Neural progenitor cell (in vitro differentiated cells): Measurements from ENCODE around the gene BRDT. TPM values are rescaled to one million over a fixed set of nuclear protein-coding genes. Genes with fewer than 3 reads are reported as not detected.

Experiments used
- DNase-seq: peaks from one replicate; pipeline ENCODE4 v3.0.0-alpha.2; 2016; ENCODE audit warnings: low spot score
- H2AFZ ChIP-seq: fragments of 200-600 bp; sonication (generic); replicated peaks from 2 replicates; pipeline ENCODE4 v1.6.1; 2016; ENCODE audit warnings: antibody characterized with exemption
- H3F3A ChIP-seq: fragments of 200-600 bp; sonication (generic); 2 replicates; pipeline ENCODE4 v1.6.1; 2016; ENCODE audit warnings: antibody characterized with exemption, low read depth
- H3K27ac ChIP-seq: fragments of 200-600 bp; sonication (generic); 2 replicates; pipeline ENCODE4 v1.5.1; 2016; ENCODE audit warnings: mild to moderate bottlenecking
- H3K27me3 ChIP-seq: fragments of 200-600 bp; sonication (generic); 2 replicates; pipeline ENCODE4 v1.6.1; 2016; ENCODE audit warnings: mild to moderate bottlenecking, moderate library complexity
- H3K36me3 ChIP-seq: fragments of 200-600 bp; sonication (generic); 2 replicates; pipeline ENCODE4 v1.5.1; 2016
- H3K4me1 ChIP-seq: fragments of 200-600 bp; sonication (generic); 2 replicates; pipeline ENCODE4 v1.6.1; 2016; ENCODE audit warnings: mixed run types
- H3K4me2 ChIP-seq: fragments of 200-600 bp; sonication (generic); 2 replicates; pipeline ENCODE4 v1.6.1; 2016
- H3K4me3 ChIP-seq: fragments of 200-600 bp; sonication (generic); 2 replicates; pipeline ENCODE4 v1.5.1; 2016
- H3K79me2 ChIP-seq: fragments of 200-600 bp; sonication (generic); 2 replicates; pipeline ENCODE4 v1.6.1; 2016; ENCODE audit warnings: low read depth
- H3K9ac ChIP-seq: fragments of 200-600 bp; sonication (generic); 2 replicates; pipeline ENCODE4 v1.6.1; 2016
- H3K9me3 ChIP-seq: fragments of 200-600 bp; sonication (generic); 2 replicates; pipeline ENCODE4 v1.5.1; 2016; ENCODE audit warnings: low read depth
- H4K20me1 ChIP-seq: fragments of 200-600 bp; sonication (generic); 2 replicates; pipeline ENCODE4 v1.6.1; 2016; ENCODE audit warnings: low read depth
- H3K27ac Mint-ChIP-seq: 3 replicates; pipeline ENCODE4 v1.8.0; 2021; ENCODE audit warnings: mixed read lengths
- H3K27me3 Mint-ChIP-seq: 2 replicates; pipeline ENCODE4 v1.8.0; 2022; ENCODE audit warnings: low read depth, mild to moderate bottlenecking, inconsistent platforms, moderate library complexity, mixed read lengths; ENCODE audit not compliant: insufficient read depth
- H3K36me3 Mint-ChIP-seq: 3 replicates; pipeline ENCODE4 v1.8.0; 2021; ENCODE audit warnings: mixed read lengths
- H3K4me1 Mint-ChIP-seq: 3 replicates; pipeline ENCODE4 v1.8.0; 2021; ENCODE audit warnings: mixed read lengths
- H3K4me3 Mint-ChIP-seq: 3 replicates; pipeline ENCODE4 v1.8.0; 2021; ENCODE audit warnings: mild to moderate bottlenecking, moderate library complexity, mixed read lengths
- H3K9me3 Mint-ChIP-seq: 3 replicates; pipeline ENCODE4 v1.8.0; 2020; ENCODE audit warnings: mixed read lengths
- EZH2 ChIP-seq: fragments of 200-600 bp; sonication (generic); IDR thresholded peaks from 2 replicates; pipeline ENCODE4 v1.6.1; 2017; ENCODE audit warnings: antibody characterized with exemption, mild to moderate bottlenecking, moderate library complexity
- EZH2phosphoT487 ChIP-seq: fragments of 200-600 bp; sonication (generic); IDR thresholded peaks from 2 replicates; pipeline ENCODE4 v1.6.1; 2017; ENCODE audit warnings: antibody characterized with exemption
- total RNA-seq: library from RNA; depleted of rRNA; stranded (reverse); fragments of >200 nt; gene quantifications from 2 replicates; pipeline ENCODE4 v1.2.3, GENCODE V29; 2015; ENCODE audit warnings: low replicate concordance
- TF ChIP-seq, protein P1 (sequence below): fragments of 200-600 bp; sonication (generic); IDR thresholded peaks from 2 replicates; pipeline ENCODE4 v1.5.1; 2017; ENCODE audit warnings: antibody characterized with exemption, mild to moderate bottlenecking

The BRDT gene
- total RNA-seq, 1 donor from 2014 or later, result not detected

DNA sequence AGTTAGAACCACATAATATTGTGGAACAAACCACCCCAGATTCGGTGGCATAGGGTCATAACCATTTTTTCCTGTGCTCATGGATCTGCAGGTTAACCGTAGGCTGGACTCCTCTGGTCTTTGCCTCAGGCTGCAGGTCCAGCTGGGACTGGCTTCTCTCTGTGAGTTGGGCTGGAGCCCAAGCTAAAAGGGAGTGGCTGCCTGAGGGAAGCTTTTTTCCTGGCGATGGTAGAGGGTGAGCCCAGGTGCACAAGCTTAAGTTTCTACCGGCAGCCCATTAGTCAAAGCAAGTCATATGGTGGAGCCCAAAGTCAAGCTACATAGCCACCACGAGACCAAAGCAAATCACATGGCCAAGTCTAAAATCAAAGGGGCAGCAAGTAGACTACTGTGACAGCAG lies 94.4 kb downstream of the BRDT start:
- no peak overlapping the region for H3K4me3 Mint-ChIP-seq
- H3K27me3 Mint-ChIP-seq, result no peaks in the 10 kb centered on the region
- Histone ChIP-seq H2AFZ (no peak overlapping the region), H4K20me1 (no peaks in the 10 kb centered on the region), H3F3A (no peaks in the 10 kb centered on the region), H3K36me3 (no peaks in the 10 kb centered on the region), H3K4me3 (no peak overlapping the region), H3K27ac (no peak overlapping the region), H3K9ac (no peak overlapping the region), H3K9me3 (no peaks in the 10 kb centered on the region), H3K79me2 (no peaks in the 10 kb centered on the region), H3K4me1 (no peaks in the 10 kb centered on the region), H3K4me2 (no peak overlapping the region), H3K27me3 (no peaks in the 10 kb centered on the region)
- H3K36me3 Mint-ChIP-seq, result no peaks in the 10 kb centered on the region
- no peak for TF ChIP-seq EZH2phosphoT487
- TF ChIP-seq, protein P1, sequence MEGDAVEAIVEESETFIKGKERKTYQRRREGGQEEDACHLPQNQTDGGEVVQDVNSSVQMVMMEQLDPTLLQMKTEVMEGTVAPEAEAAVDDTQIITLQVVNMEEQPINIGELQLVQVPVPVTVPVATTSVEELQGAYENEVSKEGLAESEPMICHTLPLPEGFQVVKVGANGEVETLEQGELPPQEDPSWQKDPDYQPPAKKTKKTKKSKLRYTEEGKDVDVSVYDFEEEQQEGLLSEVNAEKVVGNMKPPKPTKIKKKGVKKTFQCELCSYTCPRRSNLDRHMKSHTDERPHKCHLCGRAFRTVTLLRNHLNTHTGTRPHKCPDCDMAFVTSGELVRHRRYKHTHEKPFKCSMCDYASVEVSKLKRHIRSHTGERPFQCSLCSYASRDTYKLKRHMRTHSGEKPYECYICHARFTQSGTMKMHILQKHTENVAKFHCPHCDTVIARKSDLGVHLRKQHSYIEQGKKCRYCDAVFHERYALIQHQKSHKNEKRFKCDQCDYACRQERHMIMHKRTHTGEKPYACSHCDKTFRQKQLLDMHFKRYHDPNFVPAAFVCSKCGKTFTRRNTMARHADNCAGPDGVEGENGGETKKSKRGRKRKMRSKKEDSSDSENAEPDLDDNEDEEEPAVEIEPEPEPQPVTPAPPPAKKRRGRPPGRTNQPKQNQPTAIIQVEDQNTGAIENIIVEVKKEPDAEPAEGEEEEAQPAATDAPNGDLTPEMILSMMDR, result no peak
- no peak for TF ChIP-seq EZH2
- peak; percentile 3 for DNase-seq
- no peak overlapping the region for H3K27ac Mint-ChIP-seq
- no peaks in the 10 kb centered on the region for H3K4me1 Mint-ChIP-seq
- no peaks in the 10 kb centered on the region for H3K9me3 Mint-ChIP-seq

DNA sequence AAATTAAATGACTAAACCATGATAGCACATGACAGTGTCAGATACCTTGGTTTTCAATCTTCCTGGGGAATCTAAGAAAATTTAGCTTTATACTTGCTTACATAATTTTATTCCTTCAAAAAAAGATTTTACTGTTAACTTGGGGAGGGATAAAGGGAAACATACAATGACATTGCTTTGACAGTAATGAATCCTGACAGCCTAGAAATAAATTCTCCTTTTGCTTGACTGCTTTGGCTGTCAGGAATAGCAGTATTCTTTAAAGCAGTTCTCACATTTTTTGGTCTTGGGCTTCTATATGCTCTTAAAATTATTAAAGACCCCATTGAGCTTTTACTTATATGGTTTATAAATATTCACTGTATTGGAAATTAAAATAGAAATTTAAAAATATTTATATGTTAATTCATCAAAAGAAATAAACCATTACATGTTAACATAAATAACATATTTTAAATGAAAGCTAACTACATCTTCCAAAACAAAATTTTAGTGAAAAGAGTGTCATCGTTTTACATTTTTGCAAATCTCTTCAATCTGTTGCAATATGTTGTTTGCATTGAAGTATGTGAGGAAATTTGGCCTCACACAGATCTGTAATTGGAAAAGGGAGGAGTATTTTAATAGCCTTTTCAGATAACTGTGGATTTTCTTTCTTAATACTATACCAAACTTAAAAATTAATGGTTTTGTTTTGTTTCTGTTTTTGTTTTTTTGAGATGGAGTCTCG lies 96.7 kb downstream of the BRDT start:
- H3K27ac Mint-ChIP-seq, result no peak overlapping the region

DNA sequence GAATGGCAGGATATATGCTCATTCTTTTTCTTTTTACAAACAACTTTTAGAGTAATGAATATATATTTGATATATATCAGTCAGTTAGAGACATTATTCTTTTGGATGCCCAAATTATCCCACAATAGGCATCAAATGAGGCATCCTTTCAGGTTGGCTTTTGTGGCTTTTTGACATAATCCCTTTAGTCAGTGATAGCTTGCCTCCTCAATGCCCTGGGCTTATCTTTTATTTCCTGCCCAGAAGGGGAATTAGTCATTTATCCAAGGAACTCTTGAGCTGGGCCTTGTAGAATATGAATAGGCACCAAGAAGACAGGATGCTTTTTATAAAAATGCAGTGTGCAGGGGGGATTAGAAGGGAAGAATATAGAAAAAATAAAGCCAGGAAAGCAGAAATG lies 102.7 kb downstream of the BRDT start:
- H3K36me3 Mint-ChIP-seq, result no peaks in the 10 kb centered on the region
- H3K9ac ChIP-seq, result no peak overlapping the region
- H3K4me1 Mint-ChIP-seq, result peaks cover 2% of the 10 kb centered on the region

More for the DNA sequence above, 96.7 kb downstream of the BRDT start:
- no peaks in the 10 kb centered on the region for H3K27me3 ChIP-seq
- H3K4me2 ChIP-seq, result no peak overlapping the region
- no peak overlapping the region for H2AFZ ChIP-seq
- no peaks in the 10 kb centered on the region for H3K79me2 ChIP-seq
- no peaks in the 10 kb centered on the region for H3K9me3 Mint-ChIP-seq
- H3K9ac ChIP-seq, result no peak overlapping the region
- no peaks in the 10 kb centered on the region for H3F3A ChIP-seq
- TF ChIP-seq EZH2phosphoT487, result no peak
- TF ChIP-seq, protein P1, result no peak
- H3K4me3 ChIP-seq, result no peak overlapping the region
- H3K36me3 Mint-ChIP-seq, result no peaks in the 10 kb centered on the region
- H3K36me3 ChIP-seq, result no peaks in the 10 kb centered on the region
- H3K4me1 Mint-ChIP-seq, result no peaks in the 10 kb centered on the region
- no peaks in the 10 kb centered on the region for H4K20me1 ChIP-seq
- no peak overlapping the region for H3K27ac ChIP-seq
- DNase-seq, result no peak
- no peaks in the 10 kb centered on the region for H3K9me3 ChIP-seq
- no peaks in the 10 kb centered on the region for H3K27me3 Mint-ChIP-seq
- H3K4me3 Mint-ChIP-seq, result no peak overlapping the region
- H3K4me1 ChIP-seq, result no peaks in the 10 kb centered on the region

More for the DNA sequence above, 102.7 kb downstream of the BRDT start:
- no peak overlapping the region for H3K4me3 ChIP-seq
- no peak overlapping the region for H3K4me2 ChIP-seq
- H3K4me3 Mint-ChIP-seq, result no peak overlapping the region
- no peaks in the 10 kb centered on the region for H3K36me3 ChIP-seq
- peak; percentile 49 for DNase-seq
- no peaks in the 10 kb centered on the region for H3K9me3 Mint-ChIP-seq
- H3K79me2 ChIP-seq, result no peaks in the 10 kb centered on the region
- no peak overlapping the region for H3K27ac ChIP-seq
- H3K27ac Mint-ChIP-seq, result no peak overlapping the region
- TF ChIP-seq EZH2 (no peak), EZH2phosphoT487 (peak; percentile 72)
- H3K9me3 ChIP-seq, result no peaks in the 10 kb centered on the region
- H3K27me3 Mint-ChIP-seq, result no peaks in the 10 kb centered on the region
- no peaks in the 10 kb centered on the region for H3K27me3 ChIP-seq
- no peaks in the 10 kb centered on the region for H3F3A ChIP-seq
- H3K4me1 ChIP-seq, result peaks cover 4% of the 10 kb centered on the region
- H2AFZ ChIP-seq, result no peak overlapping the region
- no peaks in the 10 kb centered on the region for H4K20me1 ChIP-seq

Other genes starting within 250 kb of the BRDT start
- gene TGFBR3, start 63.2 kb upstream of the BRDT start, total RNA-seq, result 9.0 and 11.8 TPM in 2 replicates
- 0.53 and 0.62 TPM in 2 replicates for gene EPHX4, start 80.6 kb downstream of the BRDT start, total RNA-seq
- not detected in 2 replicates for gene SETSIP, start 126.0 kb downstream of the BRDT start, total RNA-seq
- 9.6 and 14.3 TPM in 2 replicates for gene BTBD8, start 130.9 kb downstream of the BRDT start, total RNA-seq